HCT116 (cell line): Measurements from ENCODE around the gene NOXO1. TPM values are rescaled to one million over a fixed set of nuclear protein-coding genes. Genes with fewer than 3 reads are reported as not detected.

Experiments
- ATAC-seq: fragments of 200-7000 bp; cut with Tn5 transposase; 2 replicates; pipeline ENCODE4 v1.9.1; 2020; ENCODE audit warnings: mild to moderate bottlenecking, moderate library complexity
- BruUV-seq: library from RNA; stranded (reverse); fragments of 400-500 nt; replicated peaks from 2 replicates; lab custom pipeline; 2021; lab: Mats Ljungman, UMichigan
- CTCF ChIA-PET: fragments of 300-600 bp; sonication (Branson Sonifier 250); formaldehyde crosslinking; loops from one replicate; lab custom pipeline; 2021; ENCODE audit warnings: antibody characterized with exemption; lab: Charles Lee
- POLR2A ChIA-PET: fragments of 300-600, 350-600 bp; sonication (Branson Sonifier 250); formaldehyde crosslinking; loops from one replicate; lab custom pipeline; 2021; ENCODE audit warnings: antibody characterized with exemption; lab: Charles Lee
- RAD21 ChIA-PET, 2 experiments: fragments of 300-600 bp; sonication (Branson Sonifier 250); formaldehyde crosslinking; loops; one replicate each; lab custom pipeline; 2023; ENCODE audit warnings: low total read pairs in 2 of 2; ENCODE audit not compliant: uncharacterized antibody in 2 of 2, unreplicated experiment in 2 of 2, low non-redundant PET in 1 of 2; lab: Charles Lee
- DNase-seq: peaks from one replicate; pipeline ENCODE4 v3.0.0-alpha.2; 2010; ENCODE audit warnings: low read depth, low spot score
- H2AFZ ChIP-seq: fragments of 200-600 bp; shearing (Covaris generic), sonication (generic); 2 replicates; pipeline ENCODE4 v1.6.1; 2017; ENCODE audit warnings: low read depth, mixed run types, mixed read lengths, antibody characterized with exemption, low read length; ENCODE audit not compliant: poor library complexity, severe bottlenecking
- H3K27ac ChIP-seq: 2 replicates; pipeline ENCODE4 v1.5.1; 2012; ENCODE audit warnings: low read depth, low read length
- H3K27me3 ChIP-seq: fragments of 200-600 bp; sonication (generic); 2 replicates; pipeline ENCODE4 v1.6.1; 2016; ENCODE audit warnings: mixed run types, low read length, mixed read lengths; ENCODE audit not compliant: insufficient read depth
- H3K36me3 ChIP-seq, 2 experiments: fragments of 200-500 bp in 1 of 2; fragments of 200-600 bp in 1 of 2; sonication (Bioruptor generic) in 1 of 2; sonication (generic) in 1 of 2; 2 replicates each; pipeline versions ENCODE4 v1.5.1 to v1.6.1; 2014 to 2016; ENCODE audit warnings: low read length in 2 of 2, inconsistent platforms in 1 of 2, mixed read lengths in 1 of 2, mixed run types in 1 of 2; ENCODE audit not compliant: insufficient read depth in 2 of 2, control insufficient read depth in 1 of 2
- H3K4me1 ChIP-seq, 2 experiments: fragments of 200-600 bp in 1 of 2; sonication (generic) in 1 of 2; 2 replicates each; pipeline versions ENCODE4 v1.5.1 to v1.6.1; 2012 to 2017; ENCODE audit warnings: low read length in 2 of 2, inconsistent platforms in 1 of 2, mild to moderate bottlenecking in 1 of 2, mixed read lengths in 1 of 2, mixed run types in 1 of 2, moderate library complexity in 1 of 2; ENCODE audit not compliant: insufficient read depth in 2 of 2, control insufficient read depth in 1 of 2
- H3K4me2 ChIP-seq: fragments of 200-600 bp; sonication (generic); 2 replicates; pipeline ENCODE4 v1.6.1; 2017; ENCODE audit warnings: mixed run types, low read length, mixed read lengths
- H3K4me3 ChIP-seq, 2 experiments: fragments of 200-600 bp in 1 of 2; sonication (generic) in 1 of 2; replicated peaks in 1 of 2; 2 replicates each; pipeline ENCODE4 v1.5.1; 2011 to 2016; ENCODE audit warnings: low read length in 2 of 2, control low read depth in 1 of 2, low read depth in 1 of 2, mild to moderate bottlenecking in 1 of 2, mixed read lengths in 1 of 2, mixed run types in 1 of 2
- H3K79me2 ChIP-seq: fragments of 200-600 bp; sonication (generic); 2 replicates; pipeline ENCODE4 v1.6.1; 2017; ENCODE audit warnings: mild to moderate bottlenecking, mixed run types, low read length, moderate library complexity, mixed read lengths; ENCODE audit not compliant: insufficient read depth
- H3K9ac ChIP-seq: fragments of 200-600 bp; sonication (generic); 2 replicates; pipeline ENCODE4 v1.6.1; 2016; ENCODE audit warnings: low read length, mixed read lengths
- H3K9me2 ChIP-seq: fragments of 200-600 bp; sonication (generic), shearing (Covaris generic); 2 replicates; pipeline ENCODE4 v1.6.1; 2017; ENCODE audit warnings: mixed run types, mild to moderate bottlenecking, moderate library complexity; ENCODE audit not compliant: insufficient read depth
- H3K9me3 ChIP-seq, 2 experiments: fragments of 200-500 bp in 1 of 2; fragments of 200-600 bp in 1 of 2; sonication (Bioruptor generic) in 1 of 2; sonication (generic) in 1 of 2; 2 replicates each; pipeline ENCODE4 v1.6.1; 2014 to 2017; ENCODE audit warnings: low read length in 2 of 2, mixed read lengths in 2 of 2, inconsistent platforms in 1 of 2, low read depth in 1 of 2, mild to moderate bottlenecking in 1 of 2, mixed run types in 1 of 2, moderate library complexity in 1 of 2; ENCODE audit not compliant: control insufficient read depth in 1 of 2, insufficient read depth in 1 of 2
- H4K20me1 ChIP-seq: fragments of 200-600 bp; sonication (generic), shearing (Covaris generic); 2 replicates; pipeline ENCODE4 v1.6.1; 2017; ENCODE audit warnings: mixed run types, mild to moderate bottlenecking, moderate library complexity; ENCODE audit not compliant: insufficient read depth
- CTCF ChIP-seq, 3 experiments: fragments of 200-600 bp in 1 of 3; sonication (generic) in 1 of 3; IDR thresholded peaks in 2 of 3; conservative IDR thresholded peaks in 1 of 3; 2 replicates each; pipeline ENCODE4 v1.5.1; 2012 to 2017; ENCODE audit warnings: low read depth in 2 of 3, low read length in 2 of 3, antibody characterized with exemption in 1 of 3, borderline replicate concordance in 1 of 3, control low read depth in 1 of 3, mild to moderate bottlenecking in 1 of 3, mixed read lengths in 1 of 3, mixed run types in 1 of 3, moderate library complexity in 1 of 3; ENCODE audit not compliant: insufficient read depth in 1 of 3
- ELF1 ChIP-seq: IDR thresholded peaks from 2 replicates; pipeline ENCODE4 v1.6.1; 2012; ENCODE audit warnings: low read depth, borderline replicate concordance
- REST ChIP-seq: IDR thresholded peaks from 2 replicates; pipeline ENCODE4 v1.6.1; 2012; ENCODE audit warnings: low read depth
- SP1 ChIP-seq: IDR thresholded peaks from 2 replicates; pipeline ENCODE4 v1.6.1; 2012; ENCODE audit warnings: low read depth
- intact Hi-C: fragments of 100-400 bp; cut with micrococcal nuclease; formaldehyde crosslinking; loops from 2 replicates; pipeline ENCODE4 v1.10.0; 2022
- total RNA-seq: library from RNA; stranded (reverse); gene quantifications from one replicate; pipeline ENCODE4 v1.2.1, GENCODE V29; 2021; ENCODE audit not compliant: unreplicated experiment

NOXO1 gene
- total RNA-seq, 1 experiment from 2014 or later, result 10.0 TPM

DNA sequence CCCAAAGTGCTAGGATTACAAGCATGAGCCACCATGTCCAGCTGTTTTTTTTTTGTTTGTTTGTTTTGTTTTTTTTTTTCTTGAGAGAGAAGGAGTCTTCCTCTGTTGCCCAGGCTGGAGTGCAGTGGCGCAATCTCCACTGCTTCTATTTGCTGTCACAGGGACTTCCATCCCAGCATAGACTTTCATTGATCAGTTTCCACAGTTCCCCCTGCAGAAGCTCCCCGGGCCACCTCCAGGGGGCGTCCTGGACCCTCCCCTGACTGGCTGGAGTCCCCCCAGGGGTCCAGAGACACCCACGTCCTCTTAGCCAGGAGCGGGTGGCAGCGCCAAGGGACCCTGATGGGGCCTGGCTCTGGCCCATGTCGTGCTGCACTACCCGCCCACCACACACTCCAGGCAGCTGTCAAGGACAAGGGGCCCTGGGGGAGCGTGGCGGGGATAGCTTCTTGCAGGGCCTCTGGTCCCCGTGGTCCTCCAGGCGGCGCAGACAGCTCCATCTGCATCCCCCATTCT lies 35.2 kb upstream of the NOXO1 start:
- no TSS peak for BruUV-seq
- no peak overlapping the region for H3K4me2 ChIP-seq
- H3K9me2 ChIP-seq, result no peaks in the 10 kb centered on the region
- RAD21 ChIA-PET, result no interaction called here
- no peak overlapping the region for H3K4me3 ChIP-seq
- no peak overlapping the region for H2AFZ ChIP-seq
- TF ChIP-seq CTCF (IDR thresholded peaks at IDR 0.05 in 2 of 3, conservative IDR thresholded peaks at IDR 0.05 in 1 of 3; ENCODE audit: borderline replicate concordance in 1 of 3, insufficient read depth in 1 of 3, low read depth in 2 of 3, low read length in 2 of 3) (peak in 2 of 3 experiments; percentile 68 to 73; a peak in 5 of 6 replicates), ELF1 (no peak)
- TF ChIP-seq, all 23 proteins: peak for 1
- ChIA-PET POLR2A (interaction anchor here (0.7 kb wide), 1 partner anchor 139 kb away, joined by 3 read pairs; the partner anchor contains the start of gene TRAF7), CTCF (interaction anchor here (0.6 to 1.6 kb wide), 5 partner anchors 13 to 124 kb away, joined by 3 to 12 read pairs (median 3); no protein-coding TSS in a partner anchor)
- H3K9ac ChIP-seq, result no peak overlapping the region
- no peaks in the 10 kb centered on the region for H3K36me3 ChIP-seq
- no peaks in the 10 kb centered on the region for H4K20me1 ChIP-seq
- H3K79me2 ChIP-seq, result peaks cover 12% of the 10 kb centered on the region; the same call in 1 of the 2 replicates
- intact Hi-C loops, result no loop called here
- ATAC-seq (no peak), DNase-seq (no peak)
- no peaks in the 10 kb centered on the region for H3K9me3 ChIP-seq
- peaks cover 24 to 42% of the 10 kb centered on the region in 2 experiments for H3K4me1 ChIP-seq
- H3K27me3 ChIP-seq, result no peaks in the 10 kb centered on the region
- H3K27ac ChIP-seq, result no peak overlapping the region; the same call in 1 of the 2 replicates

DNA sequence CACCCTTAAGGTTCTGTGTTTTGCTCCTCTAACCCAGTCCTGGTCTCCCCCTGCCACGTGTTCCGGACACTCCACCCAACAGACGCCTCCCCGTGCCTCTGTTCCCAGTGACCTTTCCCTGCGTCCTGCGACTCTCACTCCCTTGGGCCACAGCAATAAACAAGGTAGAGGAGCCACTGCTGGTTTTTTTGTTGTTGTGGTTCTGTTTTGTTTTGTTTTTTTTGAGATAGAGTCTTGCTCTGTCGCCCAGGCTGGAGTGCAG lies 34.6 kb upstream of the NOXO1 start:
- Histone ChIP-seq H3K4me1 (peaks cover 21 to 39% of the 10 kb centered on the region in 2 experiments), H3K27ac (peak overlapping the region; percentile 55), H3K79me2 (peaks cover 8% of the 10 kb centered on the region; the same call in 1 of the 2 replicates), H3K36me3 (no peaks in the 10 kb centered on the region), H3K9me3 (no peaks in the 10 kb centered on the region), H3K4me3 (no peak overlapping the region; a peak in 1 of 4 replicates), H3K9me2 (no peaks in the 10 kb centered on the region), H3K27me3 (no peaks in the 10 kb centered on the region), H3K4me2 (peak overlapping the region; percentile 64), H4K20me1 (no peaks in the 10 kb centered on the region), H2AFZ (no peak overlapping the region), H3K9ac (peak overlapping the region; percentile 53)
- ChIA-PET CTCF (interaction anchor here (0.6 to 1.6 kb wide), 5 partner anchors 12 to 124 kb away, joined by 3 to 12 read pairs (median 3); no protein-coding TSS in a partner anchor), RAD21 (no interaction called here), POLR2A (interaction anchor here (0.7 kb wide), 1 partner anchor 139 kb away, joined by 3 read pairs; the partner anchor contains the start of gene TRAF7)
- DNase-seq, result no peak
- intact Hi-C loops, result no loop called here
- TF ChIP-seq REST (no peak), SP1 (no peak)
- ATAC-seq, result no peak
- TSS peak; percentile 59 for BruUV-seq
